ENCODE measurements around the gene ANKHD1.
A peak's percentile ranks its signal among the peaks of the same experiment; 100 is the strongest.

Gene ANKHD1

DNA sequence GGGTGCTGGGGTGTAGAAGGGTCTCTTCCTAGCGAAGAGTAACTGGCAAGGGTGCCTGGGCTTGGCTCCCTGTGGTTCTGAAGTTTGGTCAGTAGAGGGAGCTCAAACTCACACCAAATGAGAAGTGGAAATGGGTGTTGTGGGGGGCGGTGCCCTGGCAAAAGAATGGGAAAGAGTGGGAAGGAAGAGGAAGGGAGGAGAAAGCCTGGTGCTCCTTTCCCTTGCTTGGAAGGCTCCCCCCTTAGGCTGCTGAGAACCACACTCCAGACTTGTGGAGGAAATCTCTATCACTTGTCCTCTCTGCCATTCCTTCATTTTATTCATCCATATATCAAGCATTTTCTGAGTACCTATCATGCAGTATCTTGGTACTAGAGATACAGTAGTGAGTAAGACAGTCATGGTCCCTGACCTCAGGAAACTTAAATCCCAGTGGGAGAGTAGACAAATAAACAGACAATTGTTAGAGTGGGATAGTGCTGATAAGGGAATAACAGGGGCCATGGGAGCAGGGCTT is 28.6 kb upstream of the ANKHD1 start:
- peak; percentile 70 for DNase-seq (ENCODE audit: extremely low read depth, low read depth)
- no peak overlapping the region for H3K4me3 ChIP-seq (replicated peaks; ENCODE audit: low read depth, low read length)
- TF ChIP-seq, protein P1, sequence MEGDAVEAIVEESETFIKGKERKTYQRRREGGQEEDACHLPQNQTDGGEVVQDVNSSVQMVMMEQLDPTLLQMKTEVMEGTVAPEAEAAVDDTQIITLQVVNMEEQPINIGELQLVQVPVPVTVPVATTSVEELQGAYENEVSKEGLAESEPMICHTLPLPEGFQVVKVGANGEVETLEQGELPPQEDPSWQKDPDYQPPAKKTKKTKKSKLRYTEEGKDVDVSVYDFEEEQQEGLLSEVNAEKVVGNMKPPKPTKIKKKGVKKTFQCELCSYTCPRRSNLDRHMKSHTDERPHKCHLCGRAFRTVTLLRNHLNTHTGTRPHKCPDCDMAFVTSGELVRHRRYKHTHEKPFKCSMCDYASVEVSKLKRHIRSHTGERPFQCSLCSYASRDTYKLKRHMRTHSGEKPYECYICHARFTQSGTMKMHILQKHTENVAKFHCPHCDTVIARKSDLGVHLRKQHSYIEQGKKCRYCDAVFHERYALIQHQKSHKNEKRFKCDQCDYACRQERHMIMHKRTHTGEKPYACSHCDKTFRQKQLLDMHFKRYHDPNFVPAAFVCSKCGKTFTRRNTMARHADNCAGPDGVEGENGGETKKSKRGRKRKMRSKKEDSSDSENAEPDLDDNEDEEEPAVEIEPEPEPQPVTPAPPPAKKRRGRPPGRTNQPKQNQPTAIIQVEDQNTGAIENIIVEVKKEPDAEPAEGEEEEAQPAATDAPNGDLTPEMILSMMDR (IDR thresholded peaks at IDR 0.05; ENCODE audit: low read depth, low read length, missing control alignments), result peak; percentile 89

DNA sequence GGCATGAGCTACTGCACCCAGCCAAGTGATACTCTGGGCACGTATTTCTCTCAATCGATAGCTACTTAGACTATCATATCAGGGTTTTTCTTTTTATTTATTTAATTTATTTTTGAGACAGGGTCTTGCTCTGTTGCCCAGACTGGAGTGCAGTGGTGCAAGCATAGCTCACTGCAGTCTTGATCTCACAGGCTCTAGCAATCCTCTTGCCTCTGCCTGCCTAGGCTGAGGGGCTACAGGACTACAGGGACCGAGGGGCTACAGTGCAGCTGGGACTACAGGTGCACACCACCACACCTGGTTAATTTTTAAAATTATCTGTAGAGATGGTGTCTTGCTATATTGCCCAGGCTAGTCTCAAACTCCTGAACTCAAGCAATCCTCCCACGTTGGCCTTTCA is 20.3 kb upstream of the ANKHD1 start:
- H3K4me3 ChIP-seq (replicated peaks; ENCODE audit: low read depth, low read length), result no peak overlapping the region
- TF ChIP-seq, protein P1 (IDR thresholded peaks at IDR 0.05; ENCODE audit: low read depth, low read length, missing control alignments), result no peak
- no peak for DNase-seq (ENCODE audit: extremely low read depth, low read depth)

DNA sequence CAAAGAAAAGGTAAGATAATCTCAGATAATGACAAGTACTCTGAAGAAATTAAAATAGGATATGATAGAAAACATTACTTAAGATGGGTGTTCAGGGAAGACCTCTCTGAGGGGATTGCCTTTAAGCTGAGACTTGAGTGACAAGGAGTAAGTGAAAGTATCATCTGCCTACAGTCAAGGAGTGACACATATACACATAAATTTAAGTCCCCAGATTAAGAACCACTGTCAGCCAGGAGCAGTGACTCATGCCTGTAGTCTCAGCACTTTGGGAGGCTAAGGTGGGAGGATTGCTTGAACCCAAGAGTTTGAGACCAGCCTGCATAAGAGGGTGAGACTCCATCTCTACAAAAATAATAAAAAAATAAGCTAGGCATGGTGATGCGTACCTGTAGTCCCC is 19.7 kb upstream of the ANKHD1 start:
- TF ChIP-seq, protein P1 (IDR thresholded peaks at IDR 0.05; ENCODE audit: low read depth, low read length, missing control alignments), result no peak
- DNase-seq (ENCODE audit: extremely low read depth, low read depth), result no peak
- no peak overlapping the region for H3K4me3 ChIP-seq (replicated peaks; ENCODE audit: low read depth, low read length)

DNA sequence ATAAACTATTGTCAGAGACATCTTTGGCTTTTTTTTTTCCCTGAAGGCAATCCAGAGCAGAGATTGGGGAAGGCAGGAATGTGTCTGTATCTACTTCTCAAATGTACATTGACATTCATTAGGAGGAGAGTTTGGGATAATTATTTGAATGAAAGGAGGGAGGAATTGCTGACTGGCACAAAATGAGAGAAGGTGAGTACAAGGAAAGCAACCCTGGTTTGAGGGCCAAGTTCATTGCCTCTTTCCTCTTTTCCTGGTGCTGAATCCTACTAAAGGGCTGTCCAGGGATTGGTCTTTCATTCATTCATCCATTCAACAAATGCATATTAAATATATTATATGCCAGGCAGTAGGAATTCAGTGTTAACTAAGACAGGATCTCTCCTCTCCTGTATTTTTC is 18.8 kb upstream of the ANKHD1 start:
- DNase-seq (ENCODE audit: extremely low read depth, low read depth), result no peak
- TF ChIP-seq, protein P1 (IDR thresholded peaks at IDR 0.05; ENCODE audit: low read depth, low read length, missing control alignments), result no peak
- no peak overlapping the region for H3K4me3 ChIP-seq (replicated peaks; ENCODE audit: low read depth, low read length)

DNA sequence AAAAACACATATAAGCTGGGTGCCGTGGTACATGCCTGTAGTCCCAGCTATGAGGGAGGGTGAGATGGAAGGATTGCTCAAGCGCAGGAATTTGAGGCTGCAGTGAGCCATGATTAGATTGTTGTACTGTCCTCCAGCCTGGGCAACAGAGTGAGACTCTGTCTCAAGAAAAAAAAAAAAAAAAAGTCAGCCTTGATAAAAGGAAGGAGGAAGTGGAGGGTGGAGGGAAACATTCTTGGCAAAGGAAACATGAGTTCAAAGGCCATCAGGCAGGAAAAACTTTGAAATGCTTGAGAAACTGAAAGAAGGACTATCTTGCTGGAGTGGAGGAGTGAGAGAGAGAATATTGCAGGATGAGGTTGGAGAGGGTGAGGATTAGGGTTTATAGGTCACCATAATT is 18.3 kb upstream of the ANKHD1 start:
- DNase-seq (ENCODE audit: extremely low read depth, low read depth), result no peak
- TF ChIP-seq, protein P1 (IDR thresholded peaks at IDR 0.05; ENCODE audit: low read depth, low read length, missing control alignments), result no peak
- no peak overlapping the region for H3K4me3 ChIP-seq (replicated peaks; ENCODE audit: low read depth, low read length)

DNA sequence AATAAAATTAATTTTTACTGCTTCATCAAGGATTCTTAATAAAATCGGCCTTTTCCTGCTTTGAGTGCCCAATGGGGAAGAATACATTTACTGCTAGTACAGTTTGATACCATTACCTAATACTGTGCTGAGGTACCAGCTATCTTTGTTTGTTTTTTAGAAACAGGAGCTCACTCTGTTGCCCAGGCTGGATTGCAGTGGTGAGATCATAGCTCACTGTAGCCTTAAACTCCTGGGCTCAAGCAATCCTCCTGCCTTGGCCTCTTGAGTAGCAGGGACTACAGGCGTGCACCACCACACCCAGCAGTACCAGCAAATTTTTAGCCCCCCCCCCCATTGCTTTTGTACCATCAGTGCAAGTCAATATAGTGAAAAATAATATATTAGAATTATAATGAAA is 13.6 kb upstream of the ANKHD1 start:
- no peak overlapping the region for H3K4me3 ChIP-seq (replicated peaks; ENCODE audit: low read depth, low read length)
- TF ChIP-seq, protein P1 (IDR thresholded peaks at IDR 0.05; ENCODE audit: low read depth, low read length, missing control alignments), result no peak
- DNase-seq (ENCODE audit: extremely low read depth, low read depth), result no peak

DNA sequence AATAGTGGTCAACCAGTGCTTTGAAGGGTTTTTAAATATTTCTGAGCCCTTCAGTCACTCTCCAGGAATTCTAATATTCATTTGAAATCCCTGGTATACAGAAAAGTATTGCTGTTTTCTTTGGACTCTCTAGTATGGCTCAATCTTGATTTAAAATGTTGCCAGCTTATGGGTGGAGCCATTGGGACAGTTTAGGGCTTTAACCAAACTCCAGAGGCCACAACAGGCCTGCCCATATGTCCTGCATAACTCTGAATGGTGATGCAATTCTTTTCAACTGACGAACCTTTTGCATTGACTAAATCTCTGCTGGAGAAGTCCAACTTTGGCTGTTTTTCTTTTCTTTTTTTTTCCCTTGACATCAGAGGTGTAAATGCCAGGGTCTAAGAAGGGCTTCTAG is 10.3 kb upstream of the ANKHD1 start:
- DNase-seq (ENCODE audit: extremely low read depth, low read depth), result no peak
- TF ChIP-seq, protein P1 (IDR thresholded peaks at IDR 0.05; ENCODE audit: low read depth, low read length, missing control alignments), result no peak
- no peak overlapping the region for H3K4me3 ChIP-seq (replicated peaks; ENCODE audit: low read depth, low read length)

All from HFF-Myc (cell line).